GM06990 (cell line): ENCODE data around the gene ULK4.

Experiments used
- DNase-seq: peaks from one replicate; pipeline ENCODE4 v3.0.0-alpha.2; 2011; ENCODE audit not compliant: insufficient read length; ENCODE audit errors: extremely low read depth
- H3K27me3 ChIP-seq: replicated peaks from 2 replicates; pipeline ENCODE4 v1.6.0; 2011; ENCODE audit warnings: low read length; ENCODE audit not compliant: control insufficient read depth, insufficient read depth
- H3K36me3 ChIP-seq: 2 replicates; pipeline ENCODE4 v1.5.1; 2011; ENCODE audit warnings: low read length; ENCODE audit not compliant: control insufficient read depth, insufficient read depth
- H3K4me3 ChIP-seq: replicated peaks from 2 replicates; pipeline ENCODE4 v1.5.1; 2011; ENCODE audit warnings: low read depth, mild to moderate bottlenecking, control low read depth, low read length
- CTCF ChIP-seq: IDR thresholded peaks from 2 replicates; pipeline ENCODE4 v1.5.1; 2011; ENCODE audit warnings: low read length, control low read depth, mild to moderate bottlenecking, inconsistent platforms; ENCODE audit not compliant: insufficient read depth, poor library complexity, severe bottlenecking

ULK4 gene

DNA sequence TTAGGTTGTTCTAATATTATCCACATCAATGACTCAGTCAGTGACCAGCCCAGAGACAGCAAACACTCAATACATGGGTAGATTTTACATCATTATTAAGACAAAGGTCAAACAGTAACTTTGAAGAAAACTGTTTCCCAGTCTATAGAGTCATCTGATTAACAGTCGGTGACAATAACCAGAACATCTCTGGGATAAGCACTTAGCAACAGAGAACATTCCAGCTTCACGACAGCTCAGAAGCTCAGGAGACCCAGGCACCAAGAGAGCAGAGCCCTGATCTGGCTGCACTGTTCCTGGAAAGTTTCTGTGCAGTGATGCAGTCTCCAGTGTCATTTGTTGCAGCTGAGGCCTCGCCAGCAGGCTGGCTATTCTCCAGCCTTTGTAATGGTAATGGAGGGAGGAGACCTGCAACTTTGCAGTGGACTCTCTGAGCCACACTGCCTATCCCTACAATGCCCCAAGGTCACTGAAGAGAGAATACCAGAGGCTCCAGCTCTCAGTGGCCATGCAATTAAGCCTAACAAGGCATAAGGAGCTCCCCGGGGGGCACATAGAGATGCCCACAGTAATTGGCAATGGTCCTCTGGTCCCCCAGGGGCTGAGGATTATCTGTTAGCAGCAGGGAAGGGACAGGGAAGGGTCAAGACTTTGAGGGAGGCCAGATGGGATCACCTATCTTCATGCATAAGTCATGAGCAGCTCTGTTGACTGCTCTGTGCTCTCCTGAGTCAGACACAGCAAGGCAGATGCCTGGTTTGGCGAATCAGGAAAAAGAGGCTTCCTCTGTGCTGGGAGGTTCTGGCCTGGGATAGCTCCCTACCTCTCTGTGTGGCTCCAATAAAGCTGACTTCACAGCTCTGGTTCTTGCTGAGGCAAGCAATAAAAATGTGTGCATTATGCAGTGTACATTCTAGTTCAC lies 599.0 kb downstream of the ULK4 start:
- Histone ChIP-seq H3K36me3 (no peaks in the 10 kb centered on the region), H3K4me3 (no peak overlapping the region), H3K27me3 (no peaks in the 10 kb centered on the region)
- no peak for DNase-seq
- TF ChIP-seq CTCF, result no peak

- TF ChIP-seq CTCF, result no peak
Measured at GRCh38 chr3:41357271-41357670, 604.6 kb downstream of the ULK4 start.

DNA sequence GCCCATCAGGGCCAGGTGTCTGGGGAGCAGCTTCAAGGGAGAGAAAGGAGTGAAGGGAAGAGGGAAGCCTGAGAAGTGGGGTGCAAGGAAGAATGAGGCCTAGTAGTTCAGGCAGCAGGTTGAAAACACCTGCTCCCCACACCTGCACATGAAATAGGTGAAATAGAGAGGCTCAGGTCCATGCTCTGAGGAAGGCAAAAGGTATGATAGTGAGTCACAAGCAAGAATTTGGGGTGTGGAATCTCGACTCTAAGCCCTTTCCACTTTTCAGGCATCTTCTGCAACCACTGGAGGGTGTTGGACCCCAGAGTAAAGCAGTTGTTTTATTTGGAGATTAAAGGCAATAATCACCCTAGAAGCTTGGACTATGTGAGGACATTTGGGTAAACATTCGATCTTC lies 605.1 kb downstream of the ULK4 start:
- TF ChIP-seq CTCF, result no peak

More at GRCh38 chr3:41357271-41357670, 604.6 kb downstream of the ULK4 start:
- Histone ChIP-seq H3K27me3 (no peaks in the 10 kb centered on the region), H3K4me3 (no peak overlapping the region), H3K36me3 (no peaks in the 10 kb centered on the region)
- DNase-seq, result no peak

GRCh38 chr3:41352510-41352909 lies 609.4 kb downstream of the ULK4 start:
- no peaks in the 10 kb centered on the region for H3K27me3 ChIP-seq
- no peak for DNase-seq
- no peak for TF ChIP-seq CTCF
- H3K36me3 ChIP-seq, result no peaks in the 10 kb centered on the region
- H3K4me3 ChIP-seq, result no peak overlapping the region

More for the DNA sequence above, 605.1 kb downstream of the ULK4 start:
- Histone ChIP-seq H3K27me3 (no peaks in the 10 kb centered on the region), H3K36me3 (no peaks in the 10 kb centered on the region), H3K4me3 (no peak overlapping the region)
- no peak for DNase-seq

GRCh38 chr3:41350441-41350840 lies 611.5 kb downstream of the ULK4 start:
- H3K36me3 ChIP-seq, result no peaks in the 10 kb centered on the region
- H3K27me3 ChIP-seq, result peaks cover 1% of the 10 kb centered on the region
- no peak for TF ChIP-seq CTCF
- DNase-seq, result no peak
- no peak overlapping the region for H3K4me3 ChIP-seq
